ENCODE data around the gene STK33.
A peak's percentile ranks its signal among the peaks of the same experiment; 100 is the strongest.

STK33 gene

GRCh38 chr11:8342821-8343681 lies 251.0 kb downstream of the STK33 start:
- no peaks in the 10 kb centered on the region for H3K9me2 ChIP-seq (replicated peaks; ENCODE audit: insufficient read depth, low read length)
- peak; percentile 89 for DNase-seq
- H3K27ac ChIP-seq (ENCODE audit: low read length), result peak overlapping the region; percentile 2; the same call in 1 of the 2 replicates
- no peaks in the 10 kb centered on the region for H3K36me3 ChIP-seq (replicated peaks; ENCODE audit: insufficient read depth, low read length)
- no peak overlapping the region for H3K9ac ChIP-seq (ENCODE audit: low read length)
- H3K4me2 ChIP-seq (ENCODE audit: low read depth, low read length), result peak overlapping the region; percentile 58
- TF ChIP-seq EZH2 (optimal IDR thresholded peaks at IDR 0.05; ENCODE audit: low read depth, low read length) (no peak), CTCF (IDR thresholded peaks at IDR 0.05; ENCODE audit: low read length) (no peak), EZH2phosphoT487 (IDR thresholded peaks at IDR 0.05; ENCODE audit: low read length) (no peak)
- H3F3A ChIP-seq (ENCODE audit: insufficient read depth, low read length), result no peaks in the 10 kb centered on the region
- H3K27me3 ChIP-seq (replicated peaks; ENCODE audit: insufficient read depth, low read length), result no peaks in the 10 kb centered on the region
- H2AFZ ChIP-seq (ENCODE audit: low read length), result no peak overlapping the region
- H3K79me2 ChIP-seq (ENCODE audit: low read length), result no peaks in the 10 kb centered on the region
- H3K4me1 ChIP-seq (ENCODE audit: low read length), result peaks cover 13% of the 10 kb centered on the region
- no peaks in the 10 kb centered on the region for H4K20me1 ChIP-seq (ENCODE audit: insufficient read depth, low read length)
- H3K4me3 ChIP-seq (ENCODE audit: low read length), result no peak overlapping the region; the same call in 1 of the 2 replicates
- H3K9me3 ChIP-seq (replicated peaks; ENCODE audit: insufficient read depth, low read length), result no peaks in the 10 kb centered on the region

- no peak for DNase-seq
- Histone ChIP-seq H2AFZ (ENCODE audit: low read length) (no peak overlapping the region), H3K27me3 (replicated peaks; ENCODE audit: insufficient read depth, low read length) (no peaks in the 10 kb centered on the region), H3K9ac (ENCODE audit: low read length) (no peak overlapping the region), H3K4me1 (ENCODE audit: low read length) (peaks cover 13% of the 10 kb centered on the region), H3K9me3 (replicated peaks; ENCODE audit: insufficient read depth, low read length) (no peaks in the 10 kb centered on the region), H3K79me2 (ENCODE audit: low read length) (no peaks in the 10 kb centered on the region), H3K4me3 (ENCODE audit: low read length) (no peak overlapping the region), H3K27ac (ENCODE audit: low read length) (no peak overlapping the region), H3K4me2 (ENCODE audit: low read depth, low read length) (no peak overlapping the region), H3F3A (ENCODE audit: insufficient read depth, low read length) (no peaks in the 10 kb centered on the region), H3K9me2 (replicated peaks; ENCODE audit: insufficient read depth, low read length) (no peaks in the 10 kb centered on the region), H4K20me1 (ENCODE audit: insufficient read depth, low read length) (no peaks in the 10 kb centered on the region), H3K36me3 (replicated peaks; ENCODE audit: insufficient read depth, low read length) (no peaks in the 10 kb centered on the region)
- TF ChIP-seq EZH2 (optimal IDR thresholded peaks at IDR 0.05; ENCODE audit: low read depth, low read length), result no peak
- no peak for TF ChIP-seq CTCF (IDR thresholded peaks at IDR 0.05; ENCODE audit: low read length)
- TF ChIP-seq EZH2phosphoT487 (IDR thresholded peaks at IDR 0.05; ENCODE audit: low read length), result no peak
Measured at GRCh38 chr11:8341996-8342395, 252.0 kb downstream of the STK33 start.
